ENCODE data around the gene TDRKH.

Gene TDRKH

DNA sequence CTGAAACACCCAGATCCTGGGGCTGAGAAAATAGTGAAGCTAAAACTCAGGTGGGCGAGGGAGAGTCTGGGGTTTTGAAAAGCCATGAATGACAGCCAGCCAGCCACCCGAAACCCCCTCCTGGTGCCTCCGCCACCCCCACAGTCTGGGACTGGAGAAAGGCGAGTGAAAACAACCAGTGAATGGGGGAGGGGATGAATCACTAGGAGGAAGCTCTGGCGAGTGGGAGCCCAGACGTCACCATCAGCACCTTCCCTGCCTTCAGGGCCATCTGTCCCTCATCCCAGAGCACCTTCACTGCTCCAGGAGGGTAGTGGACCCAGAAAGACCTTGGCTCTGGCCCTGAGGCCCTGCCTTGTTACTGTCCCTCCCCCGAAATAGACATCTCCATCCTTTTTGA, 32.1 kb upstream of the TDRKH start:
- no peak for DNase-seq

DNA sequence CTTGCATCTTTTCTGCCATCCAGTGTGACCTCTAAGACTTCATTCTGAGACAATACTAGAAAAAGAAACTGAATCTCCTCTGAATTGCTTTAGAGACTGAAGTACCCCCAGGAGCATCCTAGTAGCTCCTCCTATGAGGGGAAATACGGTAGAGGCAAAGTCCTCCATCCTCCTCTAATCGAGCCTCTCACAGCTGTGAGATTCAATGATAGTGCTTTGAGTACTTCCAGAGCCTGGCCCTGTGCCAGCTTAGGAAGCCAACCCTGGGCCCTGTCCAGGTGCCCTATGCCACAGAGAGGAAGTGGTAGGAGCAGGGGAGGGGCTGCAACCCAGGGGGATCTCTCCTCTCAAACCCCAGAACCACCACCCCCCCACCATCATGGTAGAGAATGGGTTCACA, 30.6 kb upstream of the TDRKH start:
- DNase-seq = no peak

DNA sequence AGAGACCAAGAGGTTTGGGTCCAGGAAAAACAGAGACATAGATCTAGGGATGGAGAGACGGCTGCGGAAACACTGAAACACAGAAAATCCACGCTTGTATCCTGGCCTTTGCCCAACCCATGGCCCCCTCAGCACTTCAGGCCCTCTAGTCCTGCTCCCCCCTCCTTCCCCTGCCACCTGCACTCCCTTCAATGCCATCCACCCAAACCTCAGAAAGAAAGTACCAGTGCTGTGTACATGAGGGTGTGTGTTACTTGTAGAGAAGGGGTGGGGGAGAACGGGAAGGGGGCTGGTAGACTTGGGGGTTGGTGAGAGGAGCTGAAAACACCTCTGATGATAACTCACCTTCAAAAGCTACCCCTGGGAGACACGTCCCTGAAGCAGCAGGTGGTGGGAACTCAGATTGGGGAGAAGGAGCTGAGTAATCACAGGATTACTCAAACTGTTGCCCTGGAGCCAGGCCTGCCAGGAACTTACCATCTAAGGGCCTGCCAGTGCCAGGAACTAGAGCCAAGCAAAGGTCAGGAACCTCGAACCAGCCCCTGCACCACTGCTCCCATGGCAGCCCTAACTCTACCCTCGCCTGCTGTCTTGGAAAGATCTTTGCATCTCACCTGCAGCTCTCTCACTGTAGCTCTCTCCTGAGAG, 29.8 kb upstream of the TDRKH start:
- no peak for DNase-seq

DNA sequence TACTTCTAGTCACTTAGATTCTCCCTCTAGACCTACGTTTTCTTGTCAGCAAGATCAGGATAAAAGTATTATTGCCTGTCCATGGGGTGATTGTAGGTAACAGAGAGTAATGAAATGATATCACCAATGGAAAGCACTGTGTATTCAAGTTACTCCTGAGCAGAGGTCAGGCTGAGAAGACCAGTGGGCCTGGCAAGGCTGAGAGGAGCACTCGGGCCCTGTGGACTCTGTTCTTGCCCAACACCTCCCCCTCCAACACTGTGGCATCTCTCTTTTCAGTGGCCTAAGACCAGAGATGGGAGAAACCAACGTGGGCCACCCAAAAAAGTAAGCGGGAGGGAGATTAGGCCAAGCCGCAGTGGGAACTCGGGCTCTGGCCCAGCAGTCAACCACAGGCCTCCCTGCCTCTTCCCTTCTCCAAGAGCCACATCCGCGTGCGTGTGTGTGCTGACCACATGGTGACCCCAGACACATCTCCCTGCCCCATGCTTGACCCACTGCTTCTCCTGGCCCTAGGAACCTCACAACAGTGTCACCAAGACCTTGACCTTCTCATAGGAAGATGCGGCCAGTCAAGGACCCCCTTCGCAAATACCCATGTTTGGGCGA, 29.0 kb upstream of the TDRKH start:
- DNase-seq = no peak

- no peak for DNase-seq
Observed at GRCh38 chr1:151817353-151817730, 27.0 kb upstream of the TDRKH start.

- DNase-seq = no peak
Observed at GRCh38 chr1:151816548-151817352, 26.4 kb upstream of the TDRKH start.

DNA sequence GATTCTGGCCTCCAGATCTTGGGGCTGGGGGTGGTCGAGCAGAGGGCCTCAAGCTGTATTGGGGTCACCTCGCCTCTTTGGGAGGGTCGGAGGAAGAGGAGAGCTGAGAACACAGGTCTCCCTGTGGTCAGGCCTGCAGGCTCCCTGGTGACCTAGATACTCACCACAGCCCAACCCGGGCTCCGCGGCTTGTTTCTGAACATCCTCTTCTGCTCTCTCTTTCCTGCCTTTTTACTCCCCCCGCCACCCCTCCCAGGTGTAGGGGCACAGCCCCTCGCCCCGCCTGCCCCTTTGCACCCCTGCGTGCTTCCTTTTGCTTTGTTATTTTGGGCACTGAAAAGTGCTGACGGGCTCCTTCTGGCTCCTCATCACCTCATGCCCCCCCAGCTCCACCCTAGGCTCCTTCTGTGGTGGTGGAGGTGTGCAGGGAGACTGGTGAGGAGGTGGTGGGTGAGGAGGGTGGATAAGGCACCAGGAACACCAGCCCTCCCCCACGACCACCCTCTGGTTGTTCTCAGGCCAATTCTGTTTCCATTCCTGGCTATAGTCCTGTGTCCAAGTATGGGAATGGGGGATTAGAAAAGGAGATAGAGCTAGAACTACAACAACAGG, 25.5 kb upstream of the TDRKH start:
- no peak for DNase-seq

DNA sequence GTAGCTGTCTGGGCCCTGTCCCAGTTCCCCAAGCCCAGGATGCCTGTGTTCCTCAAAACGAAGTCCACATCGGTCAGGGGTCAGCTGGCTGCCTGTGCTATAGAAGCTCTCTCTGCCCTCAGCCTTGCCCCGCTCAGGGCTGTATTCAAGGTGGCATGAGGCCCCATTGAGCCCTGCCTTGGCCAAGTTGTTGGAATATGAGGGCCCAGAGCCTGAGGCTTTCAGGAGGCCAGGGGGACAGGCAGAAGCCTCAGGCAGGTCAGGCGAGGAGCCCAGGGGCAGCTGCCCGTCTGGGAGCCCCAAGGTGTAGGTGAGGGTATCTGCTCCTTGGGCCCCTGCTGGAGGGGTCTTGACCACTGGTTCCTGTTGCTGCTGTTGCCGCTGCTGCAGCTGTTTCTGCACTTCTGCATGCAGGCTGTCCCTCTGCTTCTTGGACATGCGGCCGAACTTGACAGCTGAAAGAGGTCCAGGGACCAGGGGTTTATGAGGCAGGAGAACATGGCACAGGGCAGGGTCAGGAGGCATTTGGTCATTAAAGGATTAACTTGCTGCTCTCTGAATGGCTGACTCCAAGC, 24.8 kb upstream of the TDRKH start:
- DNase-seq = no peak

DNA sequence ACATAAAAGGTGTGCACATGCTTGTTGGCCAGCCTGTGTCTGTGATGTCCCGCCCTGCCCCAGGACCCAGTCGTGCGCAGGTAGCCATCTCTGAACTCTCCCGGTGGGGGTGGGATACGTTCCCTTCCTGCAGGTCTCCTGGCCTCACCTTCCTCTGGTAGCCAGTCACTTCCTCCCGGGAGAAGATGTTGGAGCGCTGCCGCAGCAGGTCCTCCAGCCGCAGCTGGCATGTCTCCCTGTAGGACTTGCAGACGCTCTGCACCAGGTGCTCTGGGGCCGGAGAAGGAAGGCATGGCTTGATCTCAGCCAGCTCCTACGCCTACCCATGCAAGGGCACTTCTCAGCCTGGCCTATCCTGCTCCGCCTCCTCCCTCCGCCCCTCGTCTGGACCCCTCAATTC, 24.1 kb upstream of the TDRKH start:
- DNase-seq = no peak

GRCh38 chr1:151813271-151813977, 23.1 kb upstream of the TDRKH start:
- DNase-seq = no peak

DNA sequence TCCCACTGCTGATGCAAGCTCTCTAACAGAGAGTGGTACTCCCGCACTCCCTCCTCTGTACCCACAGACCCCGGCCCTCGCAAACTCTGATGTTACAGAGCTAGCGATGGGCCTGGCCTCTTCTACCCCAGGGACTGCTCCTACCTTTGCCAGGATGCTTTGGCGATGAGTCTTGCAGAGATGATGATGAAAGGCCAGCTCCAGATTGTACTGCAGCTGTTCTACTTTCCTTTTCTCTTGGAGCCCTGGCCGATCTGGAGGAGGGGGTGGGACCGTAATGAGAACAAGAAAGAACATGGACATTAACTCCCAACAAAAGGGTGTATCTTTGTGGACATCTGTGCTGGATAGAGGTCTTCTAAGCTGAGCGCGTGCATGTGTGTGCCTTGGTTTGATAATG, 20.9 kb upstream of the TDRKH start:
- DNase-seq = no peak

DNA sequence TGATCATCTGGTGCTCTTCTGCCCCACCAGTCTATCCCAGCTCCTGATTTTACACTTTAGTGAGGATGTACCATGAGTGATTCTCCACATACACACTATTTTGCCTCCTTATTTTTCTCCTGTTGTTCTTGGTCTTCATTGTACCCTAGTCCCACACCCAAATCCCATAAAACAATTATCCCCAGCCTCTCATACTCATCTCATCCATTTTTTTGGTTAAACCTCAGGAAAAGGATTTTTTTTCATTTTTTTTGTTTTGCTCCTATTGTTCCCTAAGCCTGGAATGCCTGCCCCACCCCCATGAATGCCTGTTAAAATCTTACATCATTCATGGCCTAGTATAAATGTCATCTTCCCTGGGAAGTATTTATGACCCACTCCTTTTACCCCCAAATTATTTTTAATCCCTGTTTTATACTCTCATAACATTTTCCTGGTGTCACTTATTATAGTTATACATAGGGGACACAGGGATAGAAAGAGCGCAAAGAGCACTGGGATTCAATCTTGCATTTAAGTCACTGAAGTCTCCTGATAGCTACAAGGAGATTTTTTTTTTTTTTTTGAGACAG, 19.8 kb upstream of the TDRKH start:
- no peak for DNase-seq

DNA sequence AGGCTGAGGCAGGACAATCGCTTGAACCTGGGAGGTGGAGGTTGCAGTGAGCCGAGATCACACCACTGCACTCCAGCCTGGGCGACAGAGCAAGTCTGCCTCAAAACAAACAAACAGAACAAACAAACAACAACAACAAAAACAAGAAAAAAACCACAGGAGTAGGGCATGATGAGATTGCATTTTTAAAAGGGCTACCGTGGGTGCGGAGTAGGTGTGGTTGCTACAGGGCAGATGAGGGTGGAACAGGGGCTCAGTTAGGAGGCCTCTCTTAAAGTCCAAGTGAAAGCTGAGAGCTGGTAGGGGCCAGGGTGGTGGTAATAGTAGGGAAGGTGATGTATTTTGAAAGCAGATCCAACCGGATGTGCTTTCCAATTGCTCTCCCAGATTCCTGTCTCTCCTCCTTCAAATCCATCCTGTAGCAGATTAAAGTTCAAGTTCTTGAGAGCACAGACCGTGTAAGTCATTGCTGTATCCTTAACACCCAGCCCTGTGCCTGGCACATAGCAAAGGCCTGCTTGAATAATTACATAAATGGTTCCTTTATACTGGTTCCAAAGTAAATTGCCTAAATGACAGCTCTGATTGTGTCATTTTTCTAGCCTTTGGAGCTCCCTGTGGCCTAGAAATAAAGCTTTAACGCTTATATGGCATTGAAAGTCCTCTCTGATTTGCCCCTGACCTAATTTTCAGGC, 19.1 kb upstream of the TDRKH start:
- DNase-seq = no peak

GRCh38 chr1:151807766-151808165, 17.5 kb upstream of the TDRKH start:
- no peak for DNase-seq

- DNase-seq = no peak
Observed at GRCh38 chr1:151807131-151807530, 16.8 kb upstream of the TDRKH start.

- DNase-seq = no peak
Observed at GRCh38 chr1:151806170-151806569, 15.9 kb upstream of the TDRKH start.

DNA sequence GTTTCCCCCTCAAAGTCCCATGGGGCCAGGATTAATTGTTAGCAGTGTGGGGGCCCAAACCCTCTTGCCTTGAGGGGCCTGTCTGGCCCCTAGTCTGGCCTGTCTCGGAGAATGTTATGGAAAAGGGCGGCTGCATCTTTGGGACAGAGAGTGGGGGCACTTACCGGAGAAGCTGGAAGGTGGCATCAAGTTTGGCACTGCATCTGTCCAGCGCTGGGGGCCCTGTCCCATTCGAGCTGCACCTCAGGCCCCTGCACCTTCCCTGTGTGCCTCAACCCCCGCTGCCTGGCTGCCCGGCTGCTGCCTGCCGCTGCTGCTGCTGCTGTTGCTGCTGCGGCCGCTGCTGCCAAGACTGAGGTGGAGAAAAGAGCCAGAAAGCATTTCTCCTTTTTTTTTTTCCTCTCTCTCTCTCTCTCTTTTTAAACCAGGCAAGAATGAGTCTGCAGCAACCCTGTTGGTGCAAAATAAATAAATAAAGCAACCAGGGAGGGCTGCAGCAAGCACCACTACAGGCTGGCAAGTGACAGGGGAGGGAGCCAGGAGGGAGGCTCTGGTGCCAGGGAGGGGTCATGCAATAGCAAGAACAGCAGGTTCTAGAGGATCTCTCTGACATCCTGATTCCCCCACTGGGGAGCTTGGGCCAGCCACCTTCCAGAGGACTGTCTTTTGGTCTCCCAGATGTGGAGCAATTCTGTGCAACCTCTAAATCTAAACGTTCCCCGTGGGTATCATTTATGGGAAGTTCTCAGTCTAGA, 14.9 kb upstream of the TDRKH start, which contains the start of gene LINGO4:
Gene LINGO4, minus strand, starts transcription at position 354 of the 755 bp plus-strand sequence. CDS start 2,715 bp downstream, outside the sequence.
- DNase-seq = no peak

DNA sequence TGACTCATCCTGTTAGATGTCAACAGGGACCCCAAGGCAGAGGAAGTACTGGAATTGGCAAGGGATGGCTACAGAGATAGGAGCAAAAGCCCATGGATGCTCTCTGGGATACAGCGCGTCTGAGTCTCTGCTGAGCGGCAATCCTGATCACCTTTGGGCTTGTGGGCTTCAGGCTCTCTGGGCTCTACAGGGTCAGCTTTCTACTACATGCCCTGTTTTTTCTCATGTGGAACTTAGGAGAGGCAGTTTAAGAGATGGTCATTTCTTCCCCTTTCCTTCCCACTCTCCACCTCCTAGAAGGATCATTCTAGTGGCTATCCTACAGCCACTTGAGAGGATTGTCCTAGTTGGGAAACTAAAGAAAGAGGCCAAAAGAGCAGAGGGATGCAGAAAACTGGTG, 13.6 kb upstream of the TDRKH start:
- no peak for DNase-seq

- no peak for DNase-seq
Observed at GRCh38 chr1:151803164-151803563, 12.9 kb upstream of the TDRKH start.

- DNase-seq = no peak
Observed at GRCh38 chr1:151802372-151802771, 12.1 kb upstream of the TDRKH start.

DNA sequence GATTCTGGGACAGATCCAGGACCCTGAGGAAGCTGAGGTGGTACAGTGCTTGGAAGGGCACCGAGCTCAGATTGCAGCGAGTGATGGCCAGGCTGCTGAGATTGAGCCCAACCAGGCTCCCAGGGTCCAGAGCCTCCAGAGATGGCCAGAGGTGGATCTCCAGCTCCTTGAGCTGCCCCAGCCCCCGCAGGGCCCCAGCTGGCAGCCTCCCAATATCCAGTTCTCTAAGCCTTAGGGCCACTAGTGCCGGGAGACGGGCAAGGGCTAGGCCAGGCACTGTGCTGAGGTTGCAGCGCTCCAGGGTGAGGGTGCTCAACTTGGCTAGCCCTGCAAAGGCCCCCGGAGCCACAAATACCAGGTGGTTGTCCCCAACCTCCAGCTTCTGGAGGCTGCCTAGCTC, 11.5 kb upstream of the TDRKH start:
- DNase-seq = no peak
